Measurements from ENCODE around the gene TRRAP.

TRRAP gene

GRCh38 chr7:99010281-99010680 lies 131.9 kb downstream of the TRRAP start:
- Histone ChIP-seq H3K9ac (ENCODE audit: low read length) (no peak overlapping the region), H3K9me2 (replicated peaks; ENCODE audit: insufficient read depth, low read length) (no peaks in the 10 kb centered on the region), H3K4me3 (ENCODE audit: low read length) (no peak overlapping the region), H3K27me3 (replicated peaks; ENCODE audit: insufficient read depth, low read length) (no peaks in the 10 kb centered on the region), H3K4me1 (ENCODE audit: low read length) (no peaks in the 10 kb centered on the region), H3K36me3 (replicated peaks; ENCODE audit: insufficient read depth, low read length) (peaks cover 16% of the 10 kb centered on the region), H3K4me2 (ENCODE audit: low read depth, low read length) (no peak overlapping the region), H3K79me2 (ENCODE audit: low read length) (no peaks in the 10 kb centered on the region), H3K27ac (ENCODE audit: low read length) (no peak overlapping the region), H2AFZ (ENCODE audit: low read length) (no peak overlapping the region), H3K9me3 (replicated peaks; ENCODE audit: insufficient read depth, low read length) (no peaks in the 10 kb centered on the region), H4K20me1 (ENCODE audit: insufficient read depth, low read length) (no peaks in the 10 kb centered on the region), H3F3A (ENCODE audit: insufficient read depth, low read length) (no peaks in the 10 kb centered on the region)
- DNase-seq: no peak
- no peak for TF ChIP-seq CTCF (IDR thresholded peaks at IDR 0.05; ENCODE audit: low read length)
- TF ChIP-seq EZH2 (optimal IDR thresholded peaks at IDR 0.05; ENCODE audit: low read depth, low read length): no peak
- no peak for TF ChIP-seq EZH2phosphoT487 (IDR thresholded peaks at IDR 0.05; ENCODE audit: low read length)

GRCh38 chr7:99011341-99011705 lies 133.0 kb downstream of the TRRAP start:
- no peak overlapping the region for H3K9ac ChIP-seq (ENCODE audit: low read length)
- no peak for DNase-seq
- no peak overlapping the region for H3K27ac ChIP-seq (ENCODE audit: low read length)
- H3F3A ChIP-seq (ENCODE audit: insufficient read depth, low read length): no peaks in the 10 kb centered on the region
- no peaks in the 10 kb centered on the region for H3K9me3 ChIP-seq (replicated peaks; ENCODE audit: insufficient read depth, low read length)
- H3K4me3 ChIP-seq (ENCODE audit: low read length): no peak overlapping the region
- no peak for TF ChIP-seq CTCF (IDR thresholded peaks at IDR 0.05; ENCODE audit: low read length)
- H2AFZ ChIP-seq (ENCODE audit: low read length): no peak overlapping the region
- H3K79me2 ChIP-seq (ENCODE audit: low read length): no peaks in the 10 kb centered on the region
- H3K4me2 ChIP-seq (ENCODE audit: low read depth, low read length): no peak overlapping the region
- no peaks in the 10 kb centered on the region for H3K27me3 ChIP-seq (replicated peaks; ENCODE audit: insufficient read depth, low read length)
- no peaks in the 10 kb centered on the region for H4K20me1 ChIP-seq (ENCODE audit: insufficient read depth, low read length)
- H3K4me1 ChIP-seq (ENCODE audit: low read length): no peaks in the 10 kb centered on the region
- H3K36me3 ChIP-seq (replicated peaks; ENCODE audit: insufficient read depth, low read length): peaks cover 16% of the 10 kb centered on the region
- H3K9me2 ChIP-seq (replicated peaks; ENCODE audit: insufficient read depth, low read length): no peaks in the 10 kb centered on the region

- Histone ChIP-seq H2AFZ (ENCODE audit: low read length) (no peak overlapping the region), H4K20me1 (ENCODE audit: insufficient read depth, low read length) (no peaks in the 10 kb centered on the region), H3K9ac (ENCODE audit: low read length) (no peak overlapping the region), H3K36me3 (replicated peaks; ENCODE audit: insufficient read depth, low read length) (peaks cover 16% of the 10 kb centered on the region), H3K27ac (ENCODE audit: low read length) (no peak overlapping the region), H3K4me2 (ENCODE audit: low read depth, low read length) (no peak overlapping the region), H3K27me3 (replicated peaks; ENCODE audit: insufficient read depth, low read length) (no peaks in the 10 kb centered on the region), H3K9me3 (replicated peaks; ENCODE audit: insufficient read depth, low read length) (no peaks in the 10 kb centered on the region), H3K4me1 (ENCODE audit: low read length) (no peaks in the 10 kb centered on the region), H3K79me2 (ENCODE audit: low read length) (no peaks in the 10 kb centered on the region), H3K9me2 (replicated peaks; ENCODE audit: insufficient read depth, low read length) (no peaks in the 10 kb centered on the region), H3K4me3 (ENCODE audit: low read length) (no peak overlapping the region), H3F3A (ENCODE audit: insufficient read depth, low read length) (0 out of 2 replicates have a peak, but pooled peaks cover 3% of the 10 kb centered on the region)
- no peak for DNase-seq
- TF ChIP-seq EZH2phosphoT487 (IDR thresholded peaks at IDR 0.05; ENCODE audit: low read length): no peak
- TF ChIP-seq CTCF (IDR thresholded peaks at IDR 0.05; ENCODE audit: low read length): no peak
- TF ChIP-seq EZH2 (optimal IDR thresholded peaks at IDR 0.05; ENCODE audit: low read depth, low read length): no peak
Observed at GRCh38 chr7:99011706-99012404, 133.5 kb downstream of the TRRAP start.

Data from MM.1S (cell line).